Neural cell (in vitro differentiated cells): Measurements from ENCODE around the gene IGF2BP2. TPM values are rescaled to one million over a fixed set of nuclear protein-coding genes. Genes with fewer than 3 reads are reported as not detected.

Experiments
- H2AFZ ChIP-seq: fragments of 200-600, 300-800 bp; sonication (generic), shearing (Covaris generic); 2 replicates; pipeline ENCODE4 v1.6.0; 2014; ENCODE audit warnings: low read depth, mild to moderate bottlenecking, antibody characterized with exemption, low read length, moderate library complexity
- H3F3A ChIP-seq: fragments of 200-600 bp; shearing (Covaris generic); 2 replicates; pipeline ENCODE4 v1.6.1; 2016; ENCODE audit warnings: mild to moderate bottlenecking, moderate library complexity, mixed read lengths, antibody characterized with exemption, low read length; ENCODE audit not compliant: insufficient read depth, poor library complexity, severe bottlenecking
- H3K27ac ChIP-seq: fragments of 200-600, 300-800 bp; sonication (generic), shearing (Covaris generic); 2 replicates; pipeline ENCODE4 v1.5.1; 2014; ENCODE audit warnings: mild to moderate bottlenecking, low read length, moderate library complexity
- H3K27me3 ChIP-seq: fragments of 300-800, 200-600 bp; sonication (generic), shearing (Covaris generic); 2 replicates; pipeline ENCODE4 v1.6.0; 2014; ENCODE audit warnings: mild to moderate bottlenecking, low read depth, low read length, moderate library complexity; ENCODE audit not compliant: insufficient read depth
- H3K36me3 ChIP-seq: fragments of 300-800, 200-600 bp; sonication (generic), shearing (Covaris generic); 2 replicates; pipeline ENCODE4 v1.5.1; 2014; ENCODE audit warnings: mild to moderate bottlenecking, antibody characterized with exemption, low read length, moderate library complexity; ENCODE audit not compliant: insufficient read depth
- H3K4me2 ChIP-seq: fragments of 300-800, 200-600 bp; sonication (generic), shearing (Covaris generic); 2 replicates; pipeline ENCODE4 v1.6.0; 2014; ENCODE audit warnings: mild to moderate bottlenecking, low read length
- H3K4me3 ChIP-seq: fragments of 300-800, 200-600 bp; sonication (generic), shearing (Covaris generic); 2 replicates; pipeline ENCODE4 v1.5.1; 2014; ENCODE audit warnings: mild to moderate bottlenecking, low read length, moderate library complexity
- H3K79me2 ChIP-seq: fragments of 200-600 bp; shearing (Covaris generic); replicated peaks from 2 replicates; pipeline ENCODE4 v1.6.0; 2014; ENCODE audit warnings: mild to moderate bottlenecking, low read length, moderate library complexity; ENCODE audit not compliant: insufficient read depth
- H3K9ac ChIP-seq: fragments of 300-800, 200-600 bp; sonication (generic), shearing (Covaris generic); 2 replicates; pipeline ENCODE4 v1.6.1; 2016; ENCODE audit warnings: mild to moderate bottlenecking, low read length, mixed read lengths
- H3K9me2 ChIP-seq: fragments of 200-600 bp; shearing (Covaris generic); 2 replicates; pipeline ENCODE4 v1.6.1; 2016; ENCODE audit warnings: mild to moderate bottlenecking, low read length, mixed read lengths; ENCODE audit not compliant: insufficient read depth
- H3K9me3 ChIP-seq: fragments of 200-600, 300-800 bp; sonication (generic), shearing (Covaris generic); 2 replicates; pipeline ENCODE4 v1.6.1; 2016; ENCODE audit warnings: mild to moderate bottlenecking, mixed run types, low read length, moderate library complexity, mixed read lengths
- H4K20me1 ChIP-seq: fragments of 200-600 bp; shearing (Covaris generic); 2 replicates; pipeline ENCODE4 v1.6.1; 2016; ENCODE audit warnings: mild to moderate bottlenecking, mixed run types; ENCODE audit not compliant: insufficient read depth
- CTCF ChIP-seq: fragments of 450-650 bp; IDR thresholded peaks from 2 replicates; pipeline ENCODE4 v1.5.1; 2014; ENCODE audit warnings: antibody characterized with exemption, mild to moderate bottlenecking, moderate library complexity; ENCODE audit not compliant: poor library complexity, severe bottlenecking
- EP300 ChIP-seq: fragments of 450-650 bp; conservative IDR thresholded peaks from 2 replicates; pipeline ENCODE4 v1.6.1; 2014; ENCODE audit warnings: antibody characterized with exemption, mild to moderate bottlenecking, moderate library complexity; ENCODE audit not compliant: poor library complexity, severe bottlenecking
- EZH2 ChIP-seq: fragments of 200-600, 300-800 bp; shearing (Covaris generic), sonication (generic); IDR thresholded peaks from 2 replicates; pipeline ENCODE4 v1.6.1; 2014; ENCODE audit warnings: antibody characterized with exemption, low read length, borderline replicate concordance, mild to moderate bottlenecking; ENCODE audit not compliant: insufficient read depth, poor library complexity, severe bottlenecking
- MXI1 ChIP-seq: fragments of 450-650 bp; conservative IDR thresholded peaks from 2 replicates; pipeline ENCODE4 v1.6.1; 2014; ENCODE audit warnings: antibody characterized with exemption, mild to moderate bottlenecking; ENCODE audit not compliant: poor library complexity, severe bottlenecking
- POLR2AphosphoS5 ChIP-seq: IDR thresholded peaks from 2 replicates; pipeline ENCODE4 v1.6.1; 2012
- RAD21 ChIP-seq: fragments of 450-650 bp; conservative IDR thresholded peaks from 2 replicates; pipeline ENCODE4 v1.6.1; 2014; ENCODE audit warnings: antibody characterized with exemption, mild to moderate bottlenecking, moderate library complexity
- REST ChIP-seq: IDR thresholded peaks from 2 replicates; pipeline ENCODE4 v1.6.1; 2012; ENCODE audit warnings: borderline replicate concordance
- SMC3 ChIP-seq: fragments of 450-650 bp; conservative IDR thresholded peaks from 2 replicates; pipeline ENCODE4 v1.6.1; 2014; ENCODE audit warnings: antibody characterized with exemption, mild to moderate bottlenecking, moderate library complexity; ENCODE audit not compliant: poor library complexity
- TAF1 ChIP-seq: IDR thresholded peaks from 2 replicates; pipeline ENCODE4 v1.6.1; 2012; ENCODE audit warnings: low read depth
- polyA plus RNA-seq: library from polyadenylated mRNA; depleted of rRNA; stranded (reverse); fragments of >200 nt; gene quantifications from 2 replicates; pipeline ENCODE4 v1.2.3, GENCODE V29; 2014

The IGF2BP2 gene
- polyA plus RNA-seq, 1 donor from 2014 or later, result 46.6 TPM

DNA sequence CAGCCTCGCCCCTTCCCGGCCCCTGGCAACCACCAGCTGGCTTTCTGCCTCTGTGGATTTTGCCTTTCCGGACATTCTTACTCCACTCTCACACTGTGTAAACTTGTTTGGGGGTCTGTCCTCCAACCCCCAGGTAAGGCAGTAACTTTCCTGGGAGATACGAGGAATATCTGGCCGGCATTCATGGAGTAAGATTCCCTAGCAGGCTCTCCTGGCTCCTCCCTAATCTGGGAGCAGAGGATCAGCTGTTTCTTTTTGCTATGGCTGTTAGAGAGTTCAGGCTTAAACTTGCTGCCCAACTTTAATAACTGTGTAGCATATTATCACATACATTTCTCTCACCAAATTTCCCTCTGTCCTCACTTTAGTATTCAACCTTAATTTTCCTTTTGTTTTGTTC lies 64.3 kb downstream of the IGF2BP2 start:
- TF ChIP-seq SMC3 (no peak), POLR2AphosphoS5 (no peak), MXI1 (no peak), EZH2 (no peak), REST (no peak), RAD21 (no peak), EP300 (no peak), TAF1 (no peak), CTCF (no peak)
- Histone ChIP-seq H4K20me1 (peaks cover 49% of the 10 kb centered on the region), H3K9ac (no peak overlapping the region), H3K9me3 (no peaks in the 10 kb centered on the region), H3F3A (no peaks in the 10 kb centered on the region), H3K27me3 (no peaks in the 10 kb centered on the region), H3K9me2 (no peaks in the 10 kb centered on the region), H3K4me3 (no peak overlapping the region), H3K36me3 (peaks cover 9% of the 10 kb centered on the region), H3K27ac (no peak overlapping the region), H3K79me2 (peaks cover 99% of the 10 kb centered on the region), H3K4me2 (no peak overlapping the region), H2AFZ (no peak overlapping the region)

DNA sequence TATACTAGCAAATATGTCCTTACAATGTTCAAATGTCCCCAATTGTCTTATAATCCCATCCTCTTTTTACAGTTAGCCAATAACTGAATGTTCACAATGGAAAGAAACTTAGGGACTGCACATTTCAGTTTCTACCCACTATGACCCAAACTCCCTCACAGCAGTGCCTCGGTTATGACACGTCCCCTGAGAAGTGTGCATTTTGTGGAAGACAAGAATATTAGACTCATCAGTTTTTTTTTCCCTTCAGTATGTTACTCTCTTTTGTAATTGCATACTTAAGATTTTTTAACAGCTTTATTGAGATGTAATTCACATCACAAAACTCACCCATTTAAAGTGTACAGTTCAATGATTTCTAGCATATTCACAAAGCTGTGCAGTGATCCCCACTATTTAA lies 64.8 kb downstream of the IGF2BP2 start:
- peaks cover 12% of the 10 kb centered on the region for H3K36me3 ChIP-seq
- H3K27me3 ChIP-seq, result no peaks in the 10 kb centered on the region
- no peaks in the 10 kb centered on the region for H3K9me2 ChIP-seq
- H3K4me2 ChIP-seq, result no peak overlapping the region
- H3K9me3 ChIP-seq, result no peaks in the 10 kb centered on the region
- H4K20me1 ChIP-seq, result peaks cover 46% of the 10 kb centered on the region
- no peak overlapping the region for H3K4me3 ChIP-seq
- no peak overlapping the region for H2AFZ ChIP-seq
- TF ChIP-seq CTCF (no peak), REST (no peak), RAD21 (no peak)
- H3K27ac ChIP-seq, result no peak overlapping the region
- no peak overlapping the region for H3K9ac ChIP-seq
- no peaks in the 10 kb centered on the region for H3F3A ChIP-seq
- H3K79me2 ChIP-seq, result peaks cover 99% of the 10 kb centered on the region
